ENCODE measurements around the gene MAP1LC3B.

DNA sequence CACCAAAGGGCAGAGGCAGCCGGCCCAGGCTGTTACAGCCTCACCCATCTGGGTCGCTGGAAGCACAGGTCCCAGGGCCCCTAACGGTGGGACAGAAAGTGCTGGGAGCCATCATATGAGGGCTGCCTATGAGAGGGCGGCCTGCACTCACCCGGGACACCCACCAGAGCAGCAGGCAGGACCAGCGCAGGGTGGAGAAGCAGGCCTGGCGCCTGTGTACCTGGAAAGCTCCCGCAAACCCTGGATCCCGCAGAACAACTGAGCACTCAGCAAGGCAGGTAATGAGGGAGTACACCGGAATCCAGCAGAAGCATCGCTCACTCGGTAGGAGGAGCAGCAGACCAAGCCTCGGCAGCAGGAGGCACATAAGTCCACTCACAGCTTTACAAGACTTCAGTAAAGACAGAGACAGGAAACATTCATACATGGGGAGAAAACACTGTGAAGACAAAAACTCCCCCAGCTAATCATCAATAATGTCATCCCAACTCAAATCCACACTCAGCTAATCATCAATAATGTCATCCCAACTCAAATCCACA lies 43.4 kb upstream of the MAP1LC3B start:
- TF ChIP-seq POLR2AphosphoS5 (IDR thresholded peaks at IDR 0.05; ENCODE audit: low read depth, low read length) (no peak), TCF7L2 (IDR thresholded peaks at IDR 0.05; ENCODE audit: low read depth, low read length) (no peak), SIN3A (IDR thresholded peaks at IDR 0.05; ENCODE audit: borderline replicate concordance, insufficient read depth, low read depth, low read length) (no peak)
- TF ChIP-seq, protein P1, sequence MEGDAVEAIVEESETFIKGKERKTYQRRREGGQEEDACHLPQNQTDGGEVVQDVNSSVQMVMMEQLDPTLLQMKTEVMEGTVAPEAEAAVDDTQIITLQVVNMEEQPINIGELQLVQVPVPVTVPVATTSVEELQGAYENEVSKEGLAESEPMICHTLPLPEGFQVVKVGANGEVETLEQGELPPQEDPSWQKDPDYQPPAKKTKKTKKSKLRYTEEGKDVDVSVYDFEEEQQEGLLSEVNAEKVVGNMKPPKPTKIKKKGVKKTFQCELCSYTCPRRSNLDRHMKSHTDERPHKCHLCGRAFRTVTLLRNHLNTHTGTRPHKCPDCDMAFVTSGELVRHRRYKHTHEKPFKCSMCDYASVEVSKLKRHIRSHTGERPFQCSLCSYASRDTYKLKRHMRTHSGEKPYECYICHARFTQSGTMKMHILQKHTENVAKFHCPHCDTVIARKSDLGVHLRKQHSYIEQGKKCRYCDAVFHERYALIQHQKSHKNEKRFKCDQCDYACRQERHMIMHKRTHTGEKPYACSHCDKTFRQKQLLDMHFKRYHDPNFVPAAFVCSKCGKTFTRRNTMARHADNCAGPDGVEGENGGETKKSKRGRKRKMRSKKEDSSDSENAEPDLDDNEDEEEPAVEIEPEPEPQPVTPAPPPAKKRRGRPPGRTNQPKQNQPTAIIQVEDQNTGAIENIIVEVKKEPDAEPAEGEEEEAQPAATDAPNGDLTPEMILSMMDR (IDR thresholded peaks at IDR 0.05): no peak

All from Panc1 (cell line).